NCI-H1048 (cell line): ENCODE data around the gene SLF1.

ENCODE experiments used
- DNase-seq: peaks from one replicate; lab custom pipeline; 2025; lab: John Stamatoyannopoulos, UW

SLF1 gene

GRCh38 chr5:94711785-94712184 is 93.3 kb downstream of the SLF1 start:
- no peak for DNase-seq

GRCh38 chr5:94715768-94716167 is 97.3 kb downstream of the SLF1 start:
- no peak for DNase-seq

- DNase-seq, result no peak
Observed at GRCh38 chr5:94725142-94725541, 106.7 kb downstream of the SLF1 start.

- no peak for DNase-seq
Observed at GRCh38 chr5:94731471-94731870, 113.0 kb downstream of the SLF1 start.

- DNase-seq, result no peak
Observed at GRCh38 chr5:94736498-94736897, 118.0 kb downstream of the SLF1 start.

GRCh38 chr5:94740286-94740685 is 121.8 kb downstream of the SLF1 start:
- peak; percentile 32 for DNase-seq

- no peak for DNase-seq
Observed at GRCh38 chr5:94742852-94743251, 124.4 kb downstream of the SLF1 start.

GRCh38 chr5:94744906-94745305 is 126.4 kb downstream of the SLF1 start:
- DNase-seq, result no peak

GRCh38 chr5:94745786-94746730 is 127.6 kb downstream of the SLF1 start:
- DNase-seq, result no peak

GRCh38 chr5:94746731-94747124 is 128.3 kb downstream of the SLF1 start:
- no peak for DNase-seq
